Transverse colon (tissue), 3 donors: ENCODE results near the gene ATP2B1.

Experiments used
- EP300 ChIP-seq: sonication (generic); formaldehyde crosslinking; IDR thresholded peaks from one replicate; pipeline ENCODE4 v1.6.1; 2017; ENCODE audit warnings: antibody characterized with exemption, low read depth
- POLR2A ChIP-seq: fragments of 450-650 bp; IDR thresholded peaks from one replicate; pipeline ENCODE4 v1.6.1; 2016; ENCODE audit warnings: antibody characterized with exemption, mild to moderate bottlenecking, moderate library complexity
- TF ChIP-seq, protein P1 (sequence below), 5 experiments: fragments of 200-600 bp in 3 of 5; fragments of 450-650 bp in 2 of 5; sonication (generic) in 3 of 5; IDR thresholded peaks; 1 replicate in 2 of 5; 2 replicates in 3 of 5; pipeline ENCODE4 v1.5.1; 2016 to 2017; ENCODE audit warnings: antibody characterized with exemption in 5 of 5, inconsistent platforms in 3 of 5, mild to moderate bottlenecking in 2 of 5, moderate library complexity in 1 of 5

DNA sequence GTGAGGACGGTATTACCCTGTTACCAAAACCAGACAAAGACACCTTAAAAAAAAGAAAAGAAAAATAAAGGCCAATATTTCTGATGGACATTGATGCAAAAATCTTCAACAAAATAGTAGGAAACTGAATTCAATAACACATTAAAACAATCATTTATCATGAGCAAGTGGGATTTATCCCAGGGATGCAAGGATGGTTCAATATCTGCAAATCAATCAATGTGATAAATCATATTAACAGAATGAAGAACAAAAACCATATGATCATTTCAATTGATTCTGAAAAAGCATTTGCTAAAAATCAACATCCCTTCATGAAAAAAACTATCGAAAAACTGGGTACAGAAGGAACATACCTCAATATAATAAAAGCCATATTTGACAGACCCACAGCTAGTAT, 32.3 kb upstream of the ATP2B1 start:
- TF ChIP-seq, protein P1, sequence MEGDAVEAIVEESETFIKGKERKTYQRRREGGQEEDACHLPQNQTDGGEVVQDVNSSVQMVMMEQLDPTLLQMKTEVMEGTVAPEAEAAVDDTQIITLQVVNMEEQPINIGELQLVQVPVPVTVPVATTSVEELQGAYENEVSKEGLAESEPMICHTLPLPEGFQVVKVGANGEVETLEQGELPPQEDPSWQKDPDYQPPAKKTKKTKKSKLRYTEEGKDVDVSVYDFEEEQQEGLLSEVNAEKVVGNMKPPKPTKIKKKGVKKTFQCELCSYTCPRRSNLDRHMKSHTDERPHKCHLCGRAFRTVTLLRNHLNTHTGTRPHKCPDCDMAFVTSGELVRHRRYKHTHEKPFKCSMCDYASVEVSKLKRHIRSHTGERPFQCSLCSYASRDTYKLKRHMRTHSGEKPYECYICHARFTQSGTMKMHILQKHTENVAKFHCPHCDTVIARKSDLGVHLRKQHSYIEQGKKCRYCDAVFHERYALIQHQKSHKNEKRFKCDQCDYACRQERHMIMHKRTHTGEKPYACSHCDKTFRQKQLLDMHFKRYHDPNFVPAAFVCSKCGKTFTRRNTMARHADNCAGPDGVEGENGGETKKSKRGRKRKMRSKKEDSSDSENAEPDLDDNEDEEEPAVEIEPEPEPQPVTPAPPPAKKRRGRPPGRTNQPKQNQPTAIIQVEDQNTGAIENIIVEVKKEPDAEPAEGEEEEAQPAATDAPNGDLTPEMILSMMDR (IDR thresholded peaks at IDR 0.05): no peak
- TF ChIP-seq EP300: no peak
- TF ChIP-seq POLR2A: no peak
